ENCODE results near the gene KREMEN2.

KREMEN2 gene

GRCh38 chr16:2964475-2965336 is 631 bp downstream of the KREMEN2 start:
- no peak for DNase-seq (ENCODE audit: low read depth, low spot score)

DNA sequence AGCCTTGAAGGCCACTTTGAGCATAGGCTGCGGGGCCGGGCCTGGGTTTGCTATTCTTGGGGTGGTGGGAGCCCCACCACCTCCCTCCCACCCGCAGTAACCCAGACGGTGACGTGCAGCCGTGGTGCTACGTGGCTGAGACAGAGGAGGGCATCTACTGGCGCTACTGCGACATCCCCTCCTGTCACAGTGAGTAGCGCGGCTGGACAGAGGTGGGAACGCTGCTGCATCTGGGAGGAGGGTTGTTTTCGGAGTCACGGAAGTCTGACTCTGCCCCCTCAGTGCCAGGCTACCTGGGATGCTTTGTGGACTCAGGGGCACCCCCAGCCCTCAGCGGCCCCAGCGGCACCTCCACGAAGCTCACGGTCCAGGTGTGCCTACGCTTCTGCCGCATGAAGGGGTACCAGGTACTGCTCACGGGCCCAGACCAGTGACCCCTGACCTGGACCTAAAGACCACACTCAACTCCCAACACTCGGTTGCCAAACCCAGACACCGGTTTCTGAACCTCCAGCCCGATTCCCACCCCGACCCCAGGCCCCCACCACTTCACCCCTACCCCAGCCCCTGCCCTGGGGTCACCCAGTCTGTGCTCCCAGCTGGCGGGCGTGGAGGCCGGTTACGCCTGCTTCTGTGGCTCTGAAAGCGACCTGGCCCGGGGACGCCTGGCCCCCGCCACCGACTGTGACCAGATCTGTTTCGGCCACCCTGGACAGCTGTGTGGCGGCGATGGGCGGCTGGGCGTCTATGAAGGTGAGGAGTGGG is 2.1 kb downstream of the KREMEN2 start:
- DNase-seq (ENCODE audit: low read depth, low spot score) = no peak

DNA sequence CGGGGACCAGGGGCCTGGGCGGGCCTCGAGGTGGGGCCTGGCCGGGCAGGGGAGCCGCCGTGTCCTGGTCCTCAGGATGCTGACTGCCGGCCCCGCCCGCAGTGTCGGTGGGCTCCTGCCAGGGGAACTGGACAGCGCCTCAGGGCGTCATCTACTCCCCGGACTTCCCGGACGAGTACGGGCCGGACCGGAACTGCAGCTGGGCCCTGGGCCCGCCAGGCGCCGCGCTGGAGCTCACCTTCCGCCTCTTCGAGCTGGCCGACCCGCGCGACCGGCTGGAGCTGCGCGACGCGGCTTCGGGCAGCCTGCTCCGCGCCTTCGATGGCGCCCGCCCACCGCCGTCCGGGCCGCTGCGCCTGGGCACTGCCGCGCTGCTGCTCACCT is 2.7 kb downstream of the KREMEN2 start:
- no peak for DNase-seq (ENCODE audit: low read depth, low spot score)

DNA sequence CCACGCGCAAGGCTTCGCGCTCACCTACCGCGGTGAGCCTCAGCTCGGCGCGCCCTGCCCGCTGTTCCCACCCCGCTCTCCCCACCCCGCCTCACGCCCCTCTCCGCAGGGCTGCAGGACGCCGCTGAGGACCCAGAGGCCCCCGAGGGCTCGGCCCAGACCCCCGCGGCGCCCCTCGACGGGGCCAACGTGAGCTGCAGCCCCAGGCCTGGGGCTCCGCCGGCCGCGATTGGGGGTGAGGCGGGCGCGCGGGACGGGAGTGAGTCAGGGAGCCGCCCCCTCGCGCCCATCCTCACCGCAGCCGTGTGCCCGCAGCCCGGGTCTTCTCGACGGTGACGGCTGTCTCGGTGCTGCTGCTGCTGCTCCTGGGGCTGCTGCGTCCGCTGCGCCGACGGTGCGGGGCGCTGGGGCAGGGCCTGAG is 3.1 kb downstream of the KREMEN2 start:
- no peak for DNase-seq (ENCODE audit: low read depth, low spot score)

GRCh38 chr16:2967721-2968161 is 3.7 kb downstream of the KREMEN2 start:
- DNase-seq (ENCODE audit: low read depth, low spot score) = no peak

DNA sequence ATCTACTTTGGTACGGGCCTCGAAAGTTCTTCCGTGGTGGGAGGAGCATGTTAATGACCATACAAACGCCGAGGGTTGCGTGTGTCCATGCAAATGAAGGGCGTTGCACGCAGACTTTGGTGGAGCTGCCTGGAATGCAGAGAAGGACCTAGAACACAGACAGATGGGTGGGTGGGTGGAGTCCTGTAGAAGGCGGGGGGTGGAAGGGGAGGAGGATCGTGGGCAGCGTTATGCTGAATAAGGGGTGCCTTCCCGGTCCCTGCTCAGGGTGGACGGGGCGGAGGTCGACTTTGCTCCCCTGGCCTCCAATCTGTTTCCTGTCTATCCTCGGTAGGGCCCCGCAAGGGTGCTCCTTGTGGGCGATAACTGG is 4.3 kb downstream of the KREMEN2 start:
- DNase-seq (ENCODE audit: low read depth, low spot score) = no peak

- peak; percentile 45 for DNase-seq (ENCODE audit: low read depth, low spot score)
These were observed 4.9 kb downstream of the KREMEN2 start, which contains the start of gene PAQR4 for GRCh38 chr16:2968738-2969544. TSS of gene PAQR4 (plus strand) at chr16:2969348. CDS start at chr16:2969675, 327 bp downstream.

DNA sequence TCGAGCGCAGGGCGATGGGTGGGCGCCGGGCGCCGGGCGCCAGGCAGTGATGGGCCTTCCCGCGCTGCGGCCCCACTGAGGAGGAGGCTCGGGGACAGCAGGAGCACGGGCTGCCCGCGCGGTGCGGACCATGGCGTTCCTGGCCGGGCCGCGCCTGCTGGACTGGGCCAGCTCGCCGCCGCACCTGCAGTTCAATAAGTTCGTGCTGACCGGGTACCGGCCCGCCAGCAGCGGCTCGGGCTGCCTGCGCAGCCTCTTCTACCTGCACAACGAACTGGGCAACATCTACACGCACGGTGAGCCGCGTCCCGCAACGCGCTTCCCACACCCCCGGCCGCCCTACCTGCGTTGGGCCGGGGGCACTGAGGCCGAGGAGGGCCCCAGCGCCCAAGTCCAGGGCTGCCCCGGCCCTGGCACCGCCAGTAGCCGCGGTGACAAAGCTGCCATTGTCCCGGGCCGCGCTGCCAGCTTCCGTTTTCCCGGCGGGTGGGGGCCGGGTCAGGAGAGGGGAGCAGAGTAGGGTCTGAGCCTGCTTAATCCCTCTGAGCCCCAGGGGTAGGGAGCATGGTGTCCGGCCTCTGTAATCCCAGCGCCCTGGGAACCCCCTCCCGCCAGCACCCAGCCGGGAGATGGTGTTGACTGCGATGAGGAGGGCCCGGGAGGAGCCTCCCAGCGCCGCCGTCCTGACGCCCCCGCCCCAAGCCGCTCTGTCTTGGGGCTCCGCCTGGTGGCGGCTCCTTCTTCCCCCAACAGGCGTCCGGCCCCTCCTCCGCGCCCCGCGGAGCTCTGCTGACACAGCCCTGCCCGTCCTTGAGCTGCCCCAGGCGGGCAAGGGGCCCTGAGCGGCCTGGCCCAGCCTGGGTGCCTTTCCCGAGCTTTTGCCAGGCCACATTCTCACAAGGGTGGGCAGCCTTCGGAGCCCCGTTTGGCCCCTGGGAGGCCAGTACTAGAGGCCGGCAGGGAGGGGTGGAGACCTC is 5.8 kb downstream of the KREMEN2 start:
- peak; percentile 40 for DNase-seq (ENCODE audit: low read depth, low spot score)

DNA sequence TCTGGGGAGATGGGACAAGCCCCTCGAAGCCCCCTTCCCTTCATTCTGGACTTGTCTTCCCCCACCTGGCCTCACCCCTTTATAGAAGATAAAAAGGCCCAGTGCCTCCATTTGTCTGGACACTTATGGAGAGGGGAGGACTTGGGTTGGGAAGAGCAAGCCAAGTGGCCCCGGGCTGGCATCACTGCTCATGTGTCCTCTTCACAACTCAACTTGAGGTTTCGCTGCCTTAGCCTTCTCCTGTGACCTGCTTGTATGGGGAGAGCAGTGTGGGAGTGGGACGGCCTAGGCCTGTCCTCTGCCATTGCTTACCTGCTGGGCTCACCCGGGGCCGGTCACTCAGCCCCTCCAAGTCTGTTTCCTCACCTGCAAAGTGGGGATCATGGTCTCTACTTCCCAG is 6.5 kb downstream of the KREMEN2 start:
- DNase-seq (ENCODE audit: low read depth, low spot score) = no peak

GRCh38 chr16:2971134-2971984 is 7.3 kb downstream of the KREMEN2 start:
- DNase-seq (ENCODE audit: low read depth, low spot score) = no peak

GRCh38 chr16:2971985-2972784 is 8.1 kb downstream of the KREMEN2 start:
- no peak for DNase-seq (ENCODE audit: low read depth, low spot score)

DNA sequence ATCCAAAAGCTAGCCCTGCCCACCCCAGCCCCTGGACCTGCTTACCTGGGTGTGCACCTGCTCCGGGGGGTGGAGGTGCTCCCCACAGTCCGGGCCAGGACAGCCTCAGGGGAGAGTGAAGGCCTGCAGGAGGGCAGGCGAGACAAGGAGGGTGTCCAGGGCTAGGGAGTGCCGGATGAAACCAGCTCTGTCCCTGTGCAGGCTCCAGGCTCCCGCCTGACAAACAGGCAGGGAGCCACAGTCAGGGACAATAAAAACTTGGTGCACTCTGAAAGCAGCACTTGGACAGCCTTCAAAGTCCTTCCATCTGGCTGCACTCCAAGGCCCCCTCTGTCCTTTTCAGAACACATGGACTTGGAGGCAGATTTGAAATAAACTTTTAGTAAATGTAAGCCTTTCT is 9.0 kb downstream of the KREMEN2 start:
- DNase-seq (ENCODE audit: low read depth, low spot score) = no peak

DNA sequence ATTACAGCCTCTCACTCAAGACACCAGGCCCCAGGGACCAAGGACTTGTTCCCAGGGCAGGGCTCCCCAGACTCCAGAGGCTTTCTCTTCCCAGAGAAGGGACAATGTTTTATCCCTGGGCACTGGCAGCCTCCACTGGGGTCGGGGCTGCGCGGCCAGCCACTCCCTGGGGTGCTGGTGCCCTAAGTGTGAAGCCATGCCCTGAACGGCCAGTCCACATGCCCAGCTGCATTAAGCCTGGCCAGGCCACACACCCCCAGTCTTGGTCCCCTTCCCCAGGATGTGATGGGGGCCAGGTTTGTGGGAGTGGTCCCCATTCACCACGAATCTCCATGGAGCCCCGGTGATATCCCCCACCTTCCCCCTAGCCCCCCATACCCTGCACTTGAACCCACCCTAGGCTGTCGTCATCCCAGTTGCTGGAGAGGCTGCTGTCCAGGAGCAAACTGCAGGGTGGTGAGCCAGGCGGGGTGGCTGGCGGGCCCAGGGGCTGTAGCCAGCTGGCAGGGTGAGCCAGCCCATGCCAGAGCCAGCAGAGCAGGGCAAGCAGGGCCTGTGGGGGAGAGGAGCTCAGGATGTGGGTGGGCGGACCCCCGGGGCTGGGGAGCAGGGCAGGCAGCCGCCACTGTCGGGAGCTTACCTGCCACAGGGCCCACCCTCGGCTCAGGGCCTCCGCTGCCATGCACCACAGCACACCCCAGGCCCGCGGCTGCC is 9.7 kb downstream of the KREMEN2 start:
- DNase-seq (ENCODE audit: low read depth, low spot score) = no peak

DNA sequence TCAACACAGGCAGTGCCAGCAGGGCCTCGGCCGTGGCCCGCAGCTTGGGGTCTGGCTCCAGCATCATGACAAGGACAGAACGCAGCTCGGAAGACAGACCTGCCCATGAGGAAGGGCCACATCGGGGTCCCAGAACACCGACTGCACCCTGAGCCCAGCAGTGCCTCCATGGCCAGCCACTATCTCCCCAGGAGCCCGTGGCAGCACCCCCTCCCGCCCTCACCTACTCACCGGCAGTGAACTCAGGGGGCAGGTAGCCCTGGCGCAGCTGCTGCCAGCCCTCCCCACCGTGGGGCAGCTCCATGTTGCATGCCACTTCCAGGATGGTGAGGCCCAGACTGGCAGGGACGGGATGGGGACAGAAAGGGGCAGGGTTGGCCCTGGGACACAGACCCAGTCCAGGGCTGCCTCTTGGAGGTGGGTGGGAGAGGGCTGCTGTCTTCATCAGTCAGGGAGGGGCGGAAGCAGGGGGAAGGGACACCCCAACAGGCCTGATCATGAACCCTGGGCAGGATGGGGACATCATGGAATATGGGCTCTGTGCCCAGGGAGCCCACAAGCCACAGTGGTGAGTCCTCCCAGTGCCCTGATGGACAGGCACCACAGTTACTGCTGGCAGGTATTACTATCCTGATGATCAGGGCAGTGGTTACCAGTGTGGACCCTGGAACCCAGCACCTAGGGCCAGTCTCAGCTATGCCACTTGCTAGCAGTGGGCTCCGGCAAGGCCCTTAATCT is 10.4 kb downstream of the KREMEN2 start:
- no peak for DNase-seq (ENCODE audit: low read depth, low spot score)

DNA sequence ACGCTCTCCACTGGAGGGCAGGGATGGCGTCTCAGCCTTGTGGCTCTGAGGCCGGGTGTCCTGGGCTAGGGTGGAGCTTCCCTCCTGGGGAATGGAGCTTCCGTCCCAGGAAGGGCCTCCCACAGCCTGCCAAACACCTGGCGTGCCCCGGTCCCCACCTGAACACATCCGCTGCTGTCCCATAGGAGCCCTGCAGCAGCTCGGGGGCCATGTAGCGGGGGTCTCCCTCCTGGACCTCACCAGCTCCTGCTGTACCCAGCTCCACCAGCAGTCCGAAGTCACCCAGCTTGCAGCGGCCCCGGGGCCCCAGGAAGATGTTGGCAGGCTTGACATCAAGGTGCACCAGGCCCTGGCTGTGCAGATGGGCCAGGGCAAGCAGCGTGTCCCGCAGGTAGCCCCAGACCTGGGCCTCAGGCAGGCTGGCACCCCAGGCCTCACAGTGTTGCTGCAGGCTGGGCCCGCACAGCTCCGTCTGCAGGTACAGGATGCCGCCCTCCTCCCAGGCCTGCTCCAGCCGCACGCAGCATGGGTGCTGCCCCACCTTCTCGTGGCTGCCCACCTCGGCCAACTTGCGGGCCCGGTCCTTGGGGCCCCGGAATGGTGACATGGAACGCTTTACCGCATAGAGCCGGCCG is 11.2 kb downstream of the KREMEN2 start:
- no peak for DNase-seq (ENCODE audit: low read depth, low spot score)

GRCh38 chr16:2976201-2976600 is 12.1 kb downstream of the KREMEN2 start:
- DNase-seq (ENCODE audit: low read depth, low spot score) = no peak

DNA sequence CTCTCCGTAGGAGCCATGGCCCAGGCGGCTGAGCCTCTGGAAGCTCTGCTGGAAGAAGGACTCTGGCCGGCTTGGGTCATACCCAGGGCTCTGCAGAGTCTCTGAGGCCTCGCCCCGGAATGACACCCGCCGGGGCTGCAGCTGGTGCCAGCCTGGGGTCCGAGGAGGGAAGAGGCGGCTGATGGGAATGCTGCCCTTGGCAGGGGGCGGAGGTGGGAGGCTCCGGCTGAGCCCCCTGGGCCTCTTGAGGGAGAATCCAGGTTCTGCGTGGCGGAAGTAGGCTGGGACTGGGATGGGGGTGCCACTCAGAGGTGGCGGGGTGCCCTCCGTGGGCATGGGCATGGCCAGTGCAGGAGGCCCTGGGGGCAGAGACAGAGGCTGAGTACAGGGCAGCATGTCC is 12.6 kb downstream of the KREMEN2 start:
- no peak for DNase-seq (ENCODE audit: low read depth, low spot score)
